HepG2 (cell line): Measurements from ENCODE around the gene FOXR1. TPM values are rescaled to one million over a fixed set of nuclear protein-coding genes. Genes with fewer than 3 reads are reported as not detected.

Source experiments
- AHR ChIP-seq: IDR thresholded peaks from 2 replicates; pipeline ENCODE4 v1.6.1; 2018; ENCODE audit warnings: missing genetic modification reagents, missing compliant biosample characterization
- EEA1 ChIP-seq: sonication (generic); formaldehyde crosslinking; IDR thresholded peaks from 2 replicates; pipeline ENCODE4 v1.5.1; 2020; ENCODE audit warnings: mild to moderate bottlenecking, missing genetic modification reagents, borderline replicate concordance
- HDAC1 ChIP-seq: sonication (generic); formaldehyde crosslinking; IDR thresholded peaks from 2 replicates; pipeline ENCODE4 v1.5.1; 2020; ENCODE audit warnings: mild to moderate bottlenecking, missing genetic modification reagents
- HNF4A ChIP-seq: sonication (generic); formaldehyde crosslinking; IDR thresholded peaks from 2 replicates; pipeline ENCODE4 v1.4.0; 2020; ENCODE audit warnings: missing genetic modification reagents
- TAF1 ChIP-seq: sonication (generic); formaldehyde crosslinking; IDR thresholded peaks from 2 replicates; pipeline ENCODE4 v1.4.0; 2020; ENCODE audit warnings: missing genetic modification reagents
- ZFP1 ChIP-seq: IDR thresholded peaks from 2 replicates; pipeline ENCODE4 v1.6.1; 2016
- ZFX ChIP-seq: sonication (generic); formaldehyde crosslinking; IDR thresholded peaks from 2 replicates; pipeline ENCODE4 v1.4.0; 2020; ENCODE audit warnings: mild to moderate bottlenecking, low read depth, missing genetic modification reagents, moderate library complexity
- ZNF143 ChIP-seq: sonication (generic); formaldehyde crosslinking; IDR thresholded peaks from 2 replicates; pipeline ENCODE4 v1.4.0; 2020; ENCODE audit warnings: missing genetic modification reagents
- ZNF883 ChIP-seq: sonication (generic); formaldehyde crosslinking; IDR thresholded peaks from 2 replicates; pipeline ENCODE4 v1.5.1; 2020; ENCODE audit warnings: mild to moderate bottlenecking, missing genetic modification reagents; ENCODE audit errors: not compliant biosample characterization
- polyA plus RNA-seq, 8 experiments: library from polyadenylated mRNA; depleted of rRNA in 3 of 8; stranded (reverse) in 7 of 8; unstranded in 1 of 8; fragments of >200 nt; fragmentation: Illumina TruSeq in 4 of 8; extraction: Trizol in 4 of 8; gene quantifications; 2 replicates each; pipeline versions ENCODE4 v1.2.1 to v1.2.3, GENCODE V29; 2011 to 2016; ENCODE audit warnings: low read depth in 4 of 8, missing spikeins in 1 of 8, mixed read lengths in 1 of 8; ENCODE audit not compliant: insufficient read depth in 1 of 8
- total RNA-seq, 5 experiments: library from RNA; depleted of rRNA; stranded (reverse); fragments of >200 nt; fragmentation: Illumina TruSeq; extraction: Trizol; gene quantifications; 2 replicates each; pipeline ENCODE4 v1.2.3, GENCODE V29; 2016; ENCODE audit warnings: low read depth in 1 of 5
- TF ChIP-seq, protein P1 (sequence below): sonication (generic); formaldehyde crosslinking; IDR thresholded peaks from 2 replicates; pipeline ENCODE4 v1.5.1; 2020; ENCODE audit warnings: mild to moderate bottlenecking, missing genetic modification reagents, borderline replicate concordance
- TF ChIP-seq, protein P2 (sequence below): sonication (generic); formaldehyde crosslinking; IDR thresholded peaks from 2 replicates; pipeline ENCODE4 v1.4.0; 2020; ENCODE audit warnings: mild to moderate bottlenecking, missing genetic modification reagents
- TF ChIP-seq, protein P3 (sequence below): sonication (generic); formaldehyde crosslinking; IDR thresholded peaks from 2 replicates; pipeline ENCODE4 v1.4.0; 2020; ENCODE audit warnings: missing genetic modification reagents
- TF ChIP-seq, protein P4 (sequence below): sonication (generic); formaldehyde crosslinking; IDR thresholded peaks from 2 replicates; pipeline ENCODE4 v1.4.0; 2020; ENCODE audit warnings: missing genetic modification reagents
- TF ChIP-seq, protein P5 (sequence below): sonication (generic); formaldehyde crosslinking; IDR thresholded peaks from 2 replicates; pipeline ENCODE4 v1.8.1; 2023; ENCODE audit warnings: mild to moderate bottlenecking, missing genetic modification reagents, borderline replicate concordance

The FOXR1 gene
- total and polyA plus RNA-seq, 2 of the 13 experiments (the other 11 are each of a cell fraction or from before 2014, with no cell fraction given) = not detected

DNA sequence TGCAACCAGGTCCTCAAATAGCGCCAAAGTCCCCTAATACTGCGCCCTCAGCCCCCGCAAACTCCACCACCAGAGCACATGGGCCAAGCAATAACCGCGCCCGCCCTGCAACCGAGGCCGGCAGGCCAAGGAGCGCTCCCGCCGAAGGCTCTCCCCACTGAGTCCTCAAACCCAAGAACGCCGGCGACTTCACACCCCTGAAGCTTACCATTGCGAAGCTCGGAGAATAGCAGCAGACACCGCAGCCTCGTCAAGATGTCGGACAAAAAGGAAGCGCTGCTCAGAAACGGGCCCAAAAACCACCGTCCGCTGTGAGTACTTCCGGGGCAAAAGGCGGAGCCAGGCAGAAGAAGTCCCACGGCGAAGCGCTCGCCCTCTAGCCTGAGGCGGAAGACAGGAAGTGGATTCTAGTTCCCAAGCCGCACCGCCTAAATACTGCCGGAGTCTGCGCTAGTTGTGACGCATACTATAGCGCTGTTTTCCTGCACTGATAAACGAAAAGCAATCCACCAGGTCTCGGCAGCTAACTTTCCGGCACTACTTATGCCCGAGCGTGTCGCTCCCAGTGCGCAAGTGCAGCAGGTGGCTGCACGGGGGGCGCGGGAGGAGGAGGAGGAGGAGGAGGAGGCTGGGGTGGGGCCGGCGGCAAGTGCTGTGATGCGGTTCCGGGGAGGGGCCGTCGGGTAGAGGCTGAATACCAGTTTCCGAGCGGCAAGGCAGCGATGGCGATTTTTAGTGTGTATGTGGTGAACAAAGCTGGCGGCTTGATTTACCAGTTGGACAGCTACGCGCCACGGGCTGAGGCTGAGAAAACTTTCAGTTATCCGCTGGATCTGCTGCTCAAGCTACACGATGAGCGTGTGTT, 46.7 kb downstream of the FOXR1 start, which contains the start of the genes RPS25 and TRAPPC4 (continued):
- TF ChIP-seq, protein P1, sequence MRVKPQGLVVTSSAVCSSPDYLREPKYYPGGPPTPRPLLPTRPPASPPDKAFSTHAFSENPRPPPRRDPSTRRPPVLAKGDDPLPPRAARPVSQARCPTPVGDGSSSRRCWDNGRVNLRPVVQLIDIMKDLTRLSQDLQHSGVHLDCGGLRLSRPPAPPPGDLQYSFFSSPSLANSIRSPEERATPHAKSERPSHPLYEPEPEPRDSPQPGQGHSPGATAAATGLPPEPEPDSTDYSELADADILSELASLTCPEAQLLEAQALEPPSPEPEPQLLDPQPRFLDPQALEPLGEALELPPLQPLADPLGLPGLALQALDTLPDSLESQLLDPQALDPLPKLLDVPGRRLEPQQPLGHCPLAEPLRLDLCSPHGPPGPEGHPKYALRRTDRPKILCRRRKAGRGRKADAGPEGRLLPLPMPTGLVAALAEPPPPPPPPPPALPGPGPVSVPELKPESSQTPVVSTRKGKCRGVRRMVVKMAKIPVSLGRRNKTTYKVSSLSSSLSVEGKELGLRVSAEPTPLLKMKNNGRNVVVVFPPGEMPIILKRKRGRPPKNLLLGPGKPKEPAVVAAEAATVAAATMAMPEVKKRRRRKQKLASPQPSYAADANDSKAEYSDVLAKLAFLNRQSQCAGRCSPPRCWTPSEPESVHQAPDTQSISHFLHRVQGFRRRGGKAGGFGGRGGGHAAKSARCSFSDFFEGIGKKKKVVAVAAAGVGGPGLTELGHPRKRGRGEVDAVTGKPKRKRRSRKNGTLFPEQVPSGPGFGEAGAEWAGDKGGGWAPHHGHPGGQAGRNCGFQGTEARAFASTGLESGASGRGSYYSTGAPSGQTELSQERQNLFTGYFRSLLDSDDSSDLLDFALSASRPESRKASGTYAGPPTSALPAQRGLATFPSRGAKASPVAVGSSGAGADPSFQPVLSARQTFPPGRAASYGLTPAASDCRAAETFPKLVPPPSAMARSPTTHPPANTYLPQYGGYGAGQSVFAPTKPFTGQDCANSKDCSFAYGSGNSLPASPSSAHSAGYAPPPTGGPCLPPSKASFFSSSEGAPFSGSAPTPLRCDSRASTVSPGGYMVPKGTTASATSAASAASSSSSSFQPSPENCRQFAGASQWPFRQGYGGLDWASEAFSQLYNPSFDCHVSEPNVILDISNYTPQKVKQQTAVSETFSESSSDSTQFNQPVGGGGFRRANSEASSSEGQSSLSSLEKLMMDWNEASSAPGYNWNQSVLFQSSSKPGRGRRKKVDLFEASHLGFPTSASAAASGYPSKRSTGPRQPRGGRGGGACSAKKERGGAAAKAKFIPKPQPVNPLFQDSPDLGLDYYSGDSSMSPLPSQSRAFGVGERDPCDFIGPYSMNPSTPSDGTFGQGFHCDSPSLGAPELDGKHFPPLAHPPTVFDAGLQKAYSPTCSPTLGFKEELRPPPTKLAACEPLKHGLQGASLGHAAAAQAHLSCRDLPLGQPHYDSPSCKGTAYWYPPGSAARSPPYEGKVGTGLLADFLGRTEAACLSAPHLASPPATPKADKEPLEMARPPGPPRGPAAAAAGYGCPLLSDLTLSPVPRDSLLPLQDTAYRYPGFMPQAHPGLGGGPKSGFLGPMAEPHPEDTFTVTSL (CRISPR knock-in tag) = 0 out of 2 replicates have a peak, but pooled peaks have one; percentile 29
- TF ChIP-seq, protein P2, sequence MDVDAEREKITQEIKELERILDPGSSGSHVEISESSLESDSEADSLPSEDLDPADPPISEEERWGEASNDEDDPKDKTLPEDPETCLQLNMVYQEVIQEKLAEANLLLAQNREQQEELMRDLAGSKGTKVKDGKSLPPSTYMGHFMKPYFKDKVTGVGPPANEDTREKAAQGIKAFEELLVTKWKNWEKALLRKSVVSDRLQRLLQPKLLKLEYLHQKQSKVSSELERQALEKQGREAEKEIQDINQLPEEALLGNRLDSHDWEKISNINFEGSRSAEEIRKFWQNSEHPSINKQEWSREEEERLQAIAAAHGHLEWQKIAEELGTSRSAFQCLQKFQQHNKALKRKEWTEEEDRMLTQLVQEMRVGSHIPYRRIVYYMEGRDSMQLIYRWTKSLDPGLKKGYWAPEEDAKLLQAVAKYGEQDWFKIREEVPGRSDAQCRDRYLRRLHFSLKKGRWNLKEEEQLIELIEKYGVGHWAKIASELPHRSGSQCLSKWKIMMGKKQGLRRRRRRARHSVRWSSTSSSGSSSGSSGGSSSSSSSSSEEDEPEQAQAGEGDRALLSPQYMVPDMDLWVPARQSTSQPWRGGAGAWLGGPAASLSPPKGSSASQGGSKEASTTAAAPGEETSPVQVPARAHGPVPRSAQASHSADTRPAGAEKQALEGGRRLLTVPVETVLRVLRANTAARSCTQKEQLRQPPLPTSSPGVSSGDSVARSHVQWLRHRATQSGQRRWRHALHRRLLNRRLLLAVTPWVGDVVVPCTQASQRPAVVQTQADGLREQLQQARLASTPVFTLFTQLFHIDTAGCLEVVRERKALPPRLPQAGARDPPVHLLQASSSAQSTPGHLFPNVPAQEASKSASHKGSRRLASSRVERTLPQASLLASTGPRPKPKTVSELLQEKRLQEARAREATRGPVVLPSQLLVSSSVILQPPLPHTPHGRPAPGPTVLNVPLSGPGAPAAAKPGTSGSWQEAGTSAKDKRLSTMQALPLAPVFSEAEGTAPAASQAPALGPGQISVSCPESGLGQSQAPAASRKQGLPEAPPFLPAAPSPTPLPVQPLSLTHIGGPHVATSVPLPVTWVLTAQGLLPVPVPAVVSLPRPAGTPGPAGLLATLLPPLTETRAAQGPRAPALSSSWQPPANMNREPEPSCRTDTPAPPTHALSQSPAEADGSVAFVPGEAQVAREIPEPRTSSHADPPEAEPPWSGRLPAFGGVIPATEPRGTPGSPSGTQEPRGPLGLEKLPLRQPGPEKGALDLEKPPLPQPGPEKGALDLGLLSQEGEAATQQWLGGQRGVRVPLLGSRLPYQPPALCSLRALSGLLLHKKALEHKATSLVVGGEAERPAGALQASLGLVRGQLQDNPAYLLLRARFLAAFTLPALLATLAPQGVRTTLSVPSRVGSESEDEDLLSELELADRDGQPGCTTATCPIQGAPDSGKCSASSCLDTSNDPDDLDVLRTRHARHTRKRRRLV (CRISPR knock-in tag) = peak; percentile 75; the same call in 1 of the 2 replicates
- TF ChIP-seq ZFP1 (CRISPR knock-in tag) (peak; percentile 10; the same call in 1 of the 2 replicates), HNF4A (CRISPR knock-in tag) (peak; percentile 40; the same call in 1 of the 2 replicates), ZNF883 (peak; percentile 15), HDAC1 (CRISPR knock-in tag) (peak; percentile 92), ZNF143 (peak; percentile 75), EEA1 (CRISPR knock-in tag) (no peak), ZFX (peak; percentile 88), AHR (CRISPR knock-in tag) (no peak), TAF1 (CRISPR knock-in tag) (peak; percentile 85)
- TF ChIP-seq, protein P3, sequence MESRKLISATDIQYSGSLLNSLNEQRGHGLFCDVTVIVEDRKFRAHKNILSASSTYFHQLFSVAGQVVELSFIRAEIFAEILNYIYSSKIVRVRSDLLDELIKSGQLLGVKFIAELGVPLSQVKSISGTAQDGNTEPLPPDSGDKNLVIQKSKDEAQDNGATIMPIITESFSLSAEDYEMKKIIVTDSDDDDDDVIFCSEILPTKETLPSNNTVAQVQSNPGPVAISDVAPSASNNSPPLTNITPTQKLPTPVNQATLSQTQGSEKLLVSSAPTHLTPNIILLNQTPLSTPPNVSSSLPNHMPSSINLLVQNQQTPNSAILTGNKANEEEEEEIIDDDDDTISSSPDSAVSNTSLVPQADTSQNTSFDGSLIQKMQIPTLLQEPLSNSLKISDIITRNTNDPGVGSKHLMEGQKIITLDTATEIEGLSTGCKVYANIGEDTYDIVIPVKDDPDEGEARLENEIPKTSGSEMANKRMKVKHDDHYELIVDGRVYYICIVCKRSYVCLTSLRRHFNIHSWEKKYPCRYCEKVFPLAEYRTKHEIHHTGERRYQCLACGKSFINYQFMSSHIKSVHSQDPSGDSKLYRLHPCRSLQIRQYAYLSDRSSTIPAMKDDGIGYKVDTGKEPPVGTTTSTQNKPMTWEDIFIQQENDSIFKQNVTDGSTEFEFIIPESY = peak; percentile 15; the same call in 1 of the 2 replicates
- TF ChIP-seq, protein P4, sequence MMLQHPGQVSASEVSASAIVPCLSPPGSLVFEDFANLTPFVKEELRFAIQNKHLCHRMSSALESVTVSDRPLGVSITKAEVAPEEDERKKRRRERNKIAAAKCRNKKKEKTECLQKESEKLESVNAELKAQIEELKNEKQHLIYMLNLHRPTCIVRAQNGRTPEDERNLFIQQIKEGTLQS (CRISPR knock-in tag) = 0 out of 2 replicates have a peak, but pooled peaks have one; percentile 9
- TF ChIP-seq, protein P5, sequence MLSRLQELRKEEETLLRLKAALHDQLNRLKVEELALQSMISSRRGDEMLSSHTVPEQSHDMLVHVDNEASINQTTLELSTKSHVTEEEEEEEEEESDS (CRISPR knock-in tag) = peak; percentile 67; the same call in 1 of the 2 replicates
